KOPT-K1 (cell line): ENCODE measurements around the gene MYOZ3.

ENCODE experiments used
- H3K27ac ChIP-seq: fragments of 200-600 bp; sonication (generic); 2 replicates; pipeline ENCODE4 v1.5.1; 2016; ENCODE audit warnings: antibody characterized with exemption, mild to moderate bottlenecking, low read depth, low read length; ENCODE audit not compliant: poor library complexity, severe bottlenecking
- H3K36me3 ChIP-seq: fragments of 200-600 bp; sonication (generic); 2 replicates; pipeline ENCODE4 v1.5.1; 2017; ENCODE audit warnings: antibody characterized with exemption, mild to moderate bottlenecking, low read length, moderate library complexity; ENCODE audit not compliant: insufficient read depth
- H3K9me3 ChIP-seq: fragments of 200-600 bp; sonication (generic); 2 replicates; pipeline ENCODE4 v1.5.1; 2017; ENCODE audit warnings: antibody characterized with exemption, low read length, mild to moderate bottlenecking; ENCODE audit not compliant: insufficient read depth, poor library complexity, severe bottlenecking

Gene MYOZ3, protein sequence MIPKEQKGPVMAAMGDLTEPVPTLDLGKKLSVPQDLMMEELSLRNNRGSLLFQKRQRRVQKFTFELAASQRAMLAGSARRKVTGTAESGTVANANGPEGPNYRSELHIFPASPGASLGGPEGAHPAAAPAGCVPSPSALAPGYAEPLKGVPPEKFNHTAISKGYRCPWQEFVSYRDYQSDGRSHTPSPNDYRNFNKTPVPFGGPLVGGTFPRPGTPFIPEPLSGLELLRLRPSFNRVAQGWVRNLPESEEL

DNA sequence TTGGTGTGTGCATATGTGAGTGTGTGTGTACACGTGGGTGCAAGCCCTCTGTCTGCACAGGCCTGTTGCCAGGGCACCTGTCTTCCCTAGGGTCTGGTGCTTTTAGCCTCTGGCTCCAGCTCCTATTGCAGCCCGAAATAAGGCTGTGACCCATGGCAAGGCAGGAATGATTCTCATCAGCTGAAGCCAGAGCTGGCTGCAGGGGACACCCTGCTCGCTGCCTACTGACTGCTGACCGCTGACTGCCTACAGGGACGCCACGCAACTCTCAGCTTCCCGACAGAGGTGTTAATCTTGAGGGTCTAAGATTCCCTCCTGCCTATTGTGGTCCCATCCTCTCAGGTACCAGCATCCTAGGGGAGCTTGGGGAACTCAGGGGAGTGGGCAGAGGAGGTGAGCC, at the start of gene MYOZ3:
Gene MYOZ3, plus strand, starts transcription at position 166 of the 400 bp plus-strand sequence. CDS start 1,691 bp downstream, outside the sequence.
- no peaks in the 10 kb centered on the region for H3K9me3 ChIP-seq
- H3K36me3 ChIP-seq, result no peaks in the 10 kb centered on the region
- no peak within 1 kb of the TSS for H3K27ac ChIP-seq

DNA sequence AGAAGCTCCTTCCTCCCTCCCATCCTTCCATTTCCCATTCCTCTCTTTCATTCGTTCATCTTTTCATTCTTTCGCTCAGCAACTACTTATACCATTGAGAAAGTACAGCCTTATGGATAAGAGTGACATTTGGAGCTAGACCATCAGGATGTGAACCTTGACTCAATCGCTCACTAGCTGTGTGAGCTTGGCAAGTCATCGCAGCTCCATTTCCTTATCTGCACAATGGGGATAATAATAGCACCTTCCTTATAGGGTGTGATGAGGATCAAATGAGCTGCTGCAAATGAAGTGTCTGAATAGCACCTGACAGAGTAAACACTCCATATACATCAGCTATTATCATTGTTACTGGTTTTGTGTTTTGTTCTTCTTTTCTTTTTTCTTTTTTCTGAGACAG, 48.6 kb upstream of the MYOZ3 start:
- H3K36me3 ChIP-seq, result no peaks in the 10 kb centered on the region
- no peak overlapping the region for H3K27ac ChIP-seq
- no peaks in the 10 kb centered on the region for H3K9me3 ChIP-seq

DNA sequence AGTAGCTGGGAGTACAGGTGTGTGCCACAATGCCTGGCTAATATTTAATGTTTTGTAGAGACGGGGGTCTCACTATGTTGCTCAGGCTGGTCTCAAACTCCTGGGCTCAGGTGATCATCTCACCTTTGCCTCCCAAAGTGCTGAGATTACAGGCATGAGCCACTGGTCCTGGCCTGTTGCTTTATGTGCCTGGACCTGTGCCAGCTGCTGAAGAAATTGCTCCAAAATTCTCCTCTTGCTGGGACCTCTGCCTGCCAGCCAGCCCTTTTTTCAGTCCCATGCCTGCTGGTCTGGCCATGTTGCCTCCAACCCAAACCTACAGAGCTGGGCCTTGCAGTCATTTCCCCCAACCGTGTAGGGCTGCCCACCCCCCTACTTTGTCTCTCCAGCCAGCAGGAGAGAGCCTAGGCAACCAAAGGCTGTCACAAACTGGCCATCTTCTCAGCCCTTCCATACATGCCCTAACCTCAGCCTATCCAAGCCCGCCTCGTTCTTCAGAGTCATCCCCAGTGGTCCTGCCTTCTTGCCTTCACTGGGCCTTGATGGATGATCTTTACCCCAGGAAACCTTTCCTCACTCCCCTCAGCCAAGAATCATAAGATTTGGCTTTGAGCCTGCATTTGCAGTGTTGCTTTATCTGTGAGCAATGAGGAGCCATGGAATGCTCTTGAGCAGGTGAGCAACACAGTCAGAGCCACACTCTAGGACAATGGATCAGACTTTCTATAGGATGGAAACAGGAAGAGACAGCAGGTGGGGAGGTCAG, 48.0 kb upstream of the MYOZ3 start:
- H3K27ac ChIP-seq, result no peak overlapping the region
- no peaks in the 10 kb centered on the region for H3K9me3 ChIP-seq
- no peaks in the 10 kb centered on the region for H3K36me3 ChIP-seq

DNA sequence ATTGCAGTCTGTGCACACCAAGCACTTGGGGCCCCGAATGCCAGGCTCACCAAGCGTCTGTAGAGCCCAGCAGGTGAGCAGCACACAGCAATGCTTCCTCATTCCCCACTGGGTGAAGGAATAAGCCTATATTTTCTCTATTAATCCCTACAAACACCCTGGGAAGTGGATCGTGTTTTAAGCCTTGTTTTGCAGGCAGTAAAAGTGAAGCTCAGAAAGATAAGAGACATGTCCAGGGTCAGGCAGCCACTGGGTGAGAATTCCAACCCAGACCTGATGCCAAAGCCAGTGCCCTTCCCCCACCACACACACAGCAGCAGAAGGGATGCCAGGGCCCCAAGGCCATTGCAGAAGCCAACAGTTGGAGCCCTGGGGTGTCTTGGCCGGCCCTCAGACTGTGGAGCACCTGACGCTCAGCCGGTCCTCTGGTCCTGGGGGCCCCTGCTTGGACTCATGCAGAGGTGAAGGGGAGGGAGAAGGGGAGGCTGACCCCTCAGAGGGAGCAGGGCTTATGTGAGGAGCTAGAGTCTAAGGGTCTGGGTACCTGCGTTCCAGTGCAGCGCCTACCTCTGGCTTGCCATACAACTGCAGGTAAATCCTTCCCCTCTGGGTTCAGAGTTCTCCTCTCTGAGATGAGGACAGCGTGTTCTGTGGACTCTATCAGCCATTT, 46.9 kb upstream of the MYOZ3 start:
- Histone ChIP-seq H3K27ac (no peak overlapping the region), H3K9me3 (no peaks in the 10 kb centered on the region), H3K36me3 (no peaks in the 10 kb centered on the region)

DNA sequence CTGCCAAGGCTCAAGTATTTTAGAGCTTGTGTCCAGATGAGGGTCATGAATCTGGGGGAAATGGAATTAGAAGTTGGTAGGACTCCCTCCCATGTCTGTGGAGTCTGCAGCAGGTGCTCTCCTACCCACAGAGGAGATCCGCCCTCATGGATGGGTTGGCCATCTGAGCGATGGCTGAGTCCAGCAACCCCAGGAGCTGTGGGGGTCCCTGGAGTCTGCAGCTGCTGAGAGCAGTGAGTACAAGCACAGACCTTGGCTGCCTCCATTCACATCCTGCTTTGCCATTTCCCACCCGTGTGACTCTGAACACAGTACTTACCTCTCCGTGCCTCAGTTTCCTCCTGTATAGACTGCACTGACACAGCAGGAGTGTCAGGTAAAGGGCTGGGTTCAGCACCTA, 46.4 kb upstream of the MYOZ3 start:
- no peak overlapping the region for H3K27ac ChIP-seq
- no peaks in the 10 kb centered on the region for H3K36me3 ChIP-seq
- H3K9me3 ChIP-seq, result no peaks in the 10 kb centered on the region

DNA sequence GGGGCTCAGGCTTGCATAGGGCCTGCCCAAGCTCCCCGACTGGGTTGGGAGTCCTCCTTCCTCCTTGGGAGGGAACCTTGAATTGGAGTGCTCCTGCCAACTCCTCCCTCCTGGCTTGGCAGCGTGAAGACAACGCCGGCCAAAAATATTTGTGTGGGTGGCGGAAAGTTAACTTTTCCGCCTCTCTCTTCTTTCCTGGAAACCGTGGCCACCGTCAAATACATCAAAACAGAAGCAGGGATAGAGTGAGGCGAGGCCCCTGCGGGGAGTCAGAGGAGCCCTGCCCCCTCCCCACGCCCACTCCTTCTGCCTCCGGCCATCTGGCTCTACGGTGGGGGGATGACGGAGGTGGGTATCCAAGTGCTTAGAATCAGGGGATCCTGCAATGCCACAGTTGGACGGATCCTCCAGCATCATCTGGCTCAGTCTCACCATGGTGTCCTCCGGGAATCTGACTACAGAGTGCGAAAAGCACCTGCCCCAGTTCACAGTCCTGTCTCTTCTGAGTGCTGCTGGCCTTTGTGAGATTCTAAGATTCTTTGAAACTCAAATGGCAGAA, 45.8 kb upstream of the MYOZ3 start:
- Histone ChIP-seq H3K9me3 (no peaks in the 10 kb centered on the region), H3K36me3 (no peaks in the 10 kb centered on the region), H3K27ac (no peak overlapping the region)

DNA sequence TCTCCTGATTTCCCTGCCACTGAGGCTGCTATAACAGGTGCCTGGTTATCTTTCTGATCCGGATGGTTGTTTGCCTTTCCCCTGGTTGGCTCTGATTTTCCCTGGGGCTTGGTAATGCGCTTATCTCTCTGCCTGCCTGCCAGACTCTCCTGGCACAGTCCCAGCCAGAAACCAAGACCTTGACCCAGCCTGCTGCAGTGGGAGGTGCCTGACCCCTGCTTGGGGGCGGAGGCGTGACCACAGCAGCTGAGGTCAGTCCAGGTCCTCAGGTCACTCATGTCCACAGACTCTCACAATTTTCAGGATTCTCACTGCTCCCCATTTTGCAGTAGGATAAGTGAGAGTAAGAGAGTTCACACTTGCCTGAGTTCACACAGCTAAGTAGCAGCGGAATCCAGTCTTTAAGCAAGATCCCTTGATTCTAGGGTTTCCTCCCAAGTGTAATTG, 45.0 kb upstream of the MYOZ3 start:
- Histone ChIP-seq H3K9me3 (no peaks in the 10 kb centered on the region), H3K36me3 (no peaks in the 10 kb centered on the region), H3K27ac (no peak overlapping the region)

DNA sequence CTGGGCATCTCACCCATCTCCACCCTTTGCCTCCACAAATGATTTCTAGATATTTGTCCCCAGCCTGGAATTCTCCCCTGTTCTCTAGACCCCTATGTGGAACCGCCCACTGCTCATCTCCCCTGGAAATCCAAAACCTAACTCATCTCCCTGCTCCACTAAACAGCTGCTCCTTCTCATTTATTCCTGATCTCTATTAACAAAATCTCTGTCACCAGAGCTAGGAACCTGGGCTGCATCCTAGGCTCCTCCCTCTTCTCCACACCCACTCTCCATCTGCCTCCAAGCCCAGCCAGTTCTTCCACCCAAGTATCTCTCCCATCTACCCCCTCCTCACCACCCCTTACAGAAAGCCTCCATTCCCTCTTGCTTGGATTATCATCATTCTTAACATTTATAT, 44.5 kb upstream of the MYOZ3 start:
- H3K9me3 ChIP-seq, result no peaks in the 10 kb centered on the region
- no peaks in the 10 kb centered on the region for H3K36me3 ChIP-seq
- H3K27ac ChIP-seq, result no peak overlapping the region

DNA sequence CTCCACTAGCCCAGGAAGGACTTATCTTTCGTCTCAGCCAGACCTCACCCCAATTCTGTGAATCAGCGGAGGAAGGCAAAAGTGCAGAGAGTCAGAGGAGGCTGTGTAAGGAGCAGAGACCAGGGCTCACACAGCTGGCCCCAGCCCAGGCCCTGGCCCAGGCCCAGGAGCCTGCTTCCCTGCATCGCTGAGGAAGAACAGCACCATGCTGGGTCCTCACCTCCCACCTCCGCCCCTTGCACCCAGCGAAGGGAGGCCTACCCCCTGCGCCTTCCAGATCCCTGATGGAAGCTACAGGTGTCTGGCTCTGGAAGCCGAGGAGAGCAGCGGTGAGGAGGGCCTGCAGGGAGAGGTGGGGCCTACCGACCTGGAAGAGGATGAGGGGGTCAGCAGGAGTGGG, 42.9 kb upstream of the MYOZ3 start:
- no peak overlapping the region for H3K27ac ChIP-seq
- no peaks in the 10 kb centered on the region for H3K9me3 ChIP-seq
- H3K36me3 ChIP-seq, result no peaks in the 10 kb centered on the region

DNA sequence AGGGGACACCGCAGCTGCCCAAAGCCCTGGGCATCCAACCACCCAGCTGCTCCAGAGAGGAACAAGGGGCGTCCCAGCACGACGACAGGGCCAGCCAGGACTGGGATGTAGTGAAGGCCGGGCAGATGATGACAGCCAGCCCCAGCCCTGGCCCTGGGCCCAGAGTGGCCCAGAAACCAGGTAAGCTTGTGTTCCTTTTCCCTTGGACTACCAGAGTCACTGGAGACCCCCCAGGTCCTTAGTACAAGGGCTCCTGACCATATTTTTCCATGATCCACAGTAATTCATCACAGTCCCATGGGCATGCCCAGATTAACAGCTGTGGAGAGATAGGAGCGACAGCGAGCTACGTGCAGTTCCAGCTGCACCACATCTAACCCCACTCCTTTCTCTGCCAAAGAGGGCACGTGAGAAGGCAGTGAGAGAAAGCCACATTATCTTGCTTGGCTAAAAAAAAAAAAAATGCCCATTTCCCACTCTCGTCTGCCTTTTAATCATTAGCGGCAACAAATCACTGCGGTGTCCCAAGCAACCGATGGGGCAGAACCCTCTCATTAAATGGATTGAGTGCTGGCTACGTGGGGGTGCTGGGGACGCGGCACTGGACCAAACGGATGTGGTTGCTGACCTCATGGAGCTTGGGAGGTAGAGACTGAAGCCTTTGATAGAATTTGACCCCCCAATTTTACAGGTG, 42.3 kb upstream of the MYOZ3 start:
- Histone ChIP-seq H3K9me3 (no peaks in the 10 kb centered on the region), H3K36me3 (no peaks in the 10 kb centered on the region), H3K27ac (no peak overlapping the region)

DNA sequence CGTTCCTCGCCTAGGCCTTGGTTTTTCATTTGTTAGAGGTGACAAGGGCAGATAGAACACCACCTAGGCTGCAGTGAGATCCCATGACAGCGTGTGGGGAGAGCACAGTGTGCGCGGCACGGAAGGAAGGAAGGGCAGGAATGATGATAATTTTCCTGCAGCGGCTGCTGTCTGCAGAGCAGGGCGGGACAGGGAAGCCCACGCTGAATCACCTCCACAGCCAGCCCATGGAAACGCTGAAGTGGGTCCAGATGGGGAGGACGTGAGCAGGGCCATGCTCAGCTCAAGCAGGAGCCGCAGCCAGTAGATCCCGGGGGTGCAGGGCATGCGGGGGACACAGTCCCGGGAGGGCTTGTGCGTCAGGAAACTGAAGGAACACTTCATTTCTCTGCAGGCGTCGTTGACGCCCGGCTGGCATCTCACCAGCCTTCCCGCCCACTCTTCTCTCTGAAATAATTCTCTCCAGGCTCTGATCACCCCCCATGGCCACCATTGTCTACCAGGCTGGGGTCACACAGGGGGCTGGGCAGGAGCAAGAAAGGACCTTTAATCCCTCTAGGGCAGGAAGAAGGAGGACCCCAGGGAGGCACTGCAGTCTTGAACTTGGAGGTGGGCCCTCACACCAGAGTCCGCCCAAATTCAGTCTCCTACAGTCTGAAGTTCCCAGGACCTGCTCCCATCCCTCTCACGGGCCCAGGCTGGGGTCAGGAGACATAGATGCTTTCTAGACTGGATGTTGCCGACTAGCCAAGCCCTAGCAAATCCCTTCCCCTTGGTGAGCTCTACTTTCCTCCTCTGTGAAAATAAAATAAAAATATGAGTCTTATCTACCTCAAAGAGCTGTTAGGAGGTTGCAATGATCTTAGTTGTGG, 41.5 kb upstream of the MYOZ3 start:
- Histone ChIP-seq H3K36me3 (no peaks in the 10 kb centered on the region), H3K9me3 (no peaks in the 10 kb centered on the region), H3K27ac (no peak overlapping the region)

DNA sequence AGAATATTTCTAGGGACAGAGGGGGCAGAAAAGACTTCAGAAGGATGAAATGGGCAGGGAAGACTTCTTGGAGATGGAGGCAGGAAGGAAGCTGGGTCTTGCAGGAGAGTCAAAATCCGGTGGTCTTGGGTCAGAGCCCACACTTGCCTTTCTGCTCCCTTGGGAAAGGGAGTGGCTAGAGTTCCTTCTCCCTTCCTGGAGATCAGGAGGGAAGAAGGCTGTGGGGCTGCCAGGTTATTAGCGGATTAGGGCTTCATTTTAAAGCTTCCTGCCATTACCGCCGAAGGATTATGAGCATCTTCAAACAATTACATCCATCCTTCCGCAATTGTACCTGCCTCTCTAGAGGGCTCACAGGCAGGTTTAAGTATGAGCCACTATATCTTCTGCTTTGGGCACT, 39.8 kb upstream of the MYOZ3 start:
- H3K27ac ChIP-seq, result no peak overlapping the region

DNA sequence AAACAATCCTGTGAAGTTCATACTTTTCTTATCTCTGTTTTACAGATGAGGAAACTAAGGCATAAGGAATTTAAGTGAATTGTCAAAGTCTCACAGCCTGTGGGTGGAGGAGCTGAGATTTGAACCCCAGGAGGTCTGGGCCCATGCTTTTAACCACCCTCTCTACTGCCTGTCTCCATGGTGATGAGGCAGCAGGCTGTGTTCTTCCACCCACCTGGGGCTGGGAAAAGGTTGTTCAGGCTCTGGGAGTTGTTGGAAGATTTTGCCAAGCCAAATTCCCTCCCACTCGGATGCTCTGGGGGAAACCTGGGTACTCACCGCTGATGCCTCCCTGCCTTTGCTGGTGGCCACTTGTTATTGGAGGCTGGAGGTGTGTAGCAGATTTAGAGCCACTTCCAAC, 38.9 kb upstream of the MYOZ3 start:
- no peak overlapping the region for H3K27ac ChIP-seq
- no peaks in the 10 kb centered on the region for H3K9me3 ChIP-seq
- no peaks in the 10 kb centered on the region for H3K36me3 ChIP-seq

More for the DNA sequence above, 39.8 kb upstream of the MYOZ3 start:
- Histone ChIP-seq H3K9me3 (no peaks in the 10 kb centered on the region), H3K36me3 (no peaks in the 10 kb centered on the region)
